GM12873 (cell line): Measurements from ENCODE around the gene JCAD.

ENCODE experiments used
- TF ChIP-seq, protein P1 (sequence below): IDR thresholded peaks from 2 replicates; pipeline ENCODE4 v1.5.1; 2012; ENCODE audit warnings: low read depth, mild to moderate bottlenecking, moderate library complexity, low read length, control low read depth; ENCODE audit not compliant: insufficient read depth; ENCODE audit errors: missing control alignments

JCAD gene

DNA sequence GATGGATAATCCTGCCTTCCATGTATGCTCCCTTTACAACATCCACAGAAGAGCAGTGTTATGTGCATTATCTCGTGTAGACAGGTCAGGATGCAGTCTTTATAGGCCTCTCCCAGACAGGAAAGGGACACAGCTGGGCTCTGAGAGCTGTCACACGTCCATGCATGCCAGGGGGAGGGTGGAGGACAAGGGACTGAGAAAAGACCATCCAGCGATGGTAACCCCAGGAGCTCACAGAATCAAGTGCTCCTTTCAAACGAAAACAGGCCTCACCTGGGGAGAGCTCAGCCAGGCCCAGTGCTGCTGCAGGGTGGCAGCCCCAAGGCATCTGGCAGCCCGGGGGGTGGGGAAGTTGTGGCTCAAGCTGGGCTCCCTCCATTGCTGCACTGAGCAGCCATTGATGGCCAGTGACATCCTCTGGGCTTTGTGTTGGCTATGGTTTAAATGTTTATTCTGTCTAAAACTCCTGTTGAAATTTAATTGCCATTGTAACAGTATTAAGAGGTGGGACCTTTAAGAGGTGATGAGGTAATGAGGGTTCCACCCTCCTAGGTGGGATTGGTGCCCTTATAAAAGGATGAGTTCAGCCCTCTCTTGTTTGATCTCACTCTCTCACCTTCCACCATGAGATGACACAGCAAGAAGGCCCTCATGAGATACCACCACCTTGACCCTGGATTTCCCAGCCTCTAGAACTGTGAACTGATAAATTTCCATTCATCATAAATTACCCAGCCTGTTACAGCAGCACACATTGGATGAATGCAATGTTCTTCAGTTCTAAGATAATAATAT, 15.7 kb downstream of the JCAD start:
- TF ChIP-seq, protein P1, sequence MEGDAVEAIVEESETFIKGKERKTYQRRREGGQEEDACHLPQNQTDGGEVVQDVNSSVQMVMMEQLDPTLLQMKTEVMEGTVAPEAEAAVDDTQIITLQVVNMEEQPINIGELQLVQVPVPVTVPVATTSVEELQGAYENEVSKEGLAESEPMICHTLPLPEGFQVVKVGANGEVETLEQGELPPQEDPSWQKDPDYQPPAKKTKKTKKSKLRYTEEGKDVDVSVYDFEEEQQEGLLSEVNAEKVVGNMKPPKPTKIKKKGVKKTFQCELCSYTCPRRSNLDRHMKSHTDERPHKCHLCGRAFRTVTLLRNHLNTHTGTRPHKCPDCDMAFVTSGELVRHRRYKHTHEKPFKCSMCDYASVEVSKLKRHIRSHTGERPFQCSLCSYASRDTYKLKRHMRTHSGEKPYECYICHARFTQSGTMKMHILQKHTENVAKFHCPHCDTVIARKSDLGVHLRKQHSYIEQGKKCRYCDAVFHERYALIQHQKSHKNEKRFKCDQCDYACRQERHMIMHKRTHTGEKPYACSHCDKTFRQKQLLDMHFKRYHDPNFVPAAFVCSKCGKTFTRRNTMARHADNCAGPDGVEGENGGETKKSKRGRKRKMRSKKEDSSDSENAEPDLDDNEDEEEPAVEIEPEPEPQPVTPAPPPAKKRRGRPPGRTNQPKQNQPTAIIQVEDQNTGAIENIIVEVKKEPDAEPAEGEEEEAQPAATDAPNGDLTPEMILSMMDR = no peak

DNA sequence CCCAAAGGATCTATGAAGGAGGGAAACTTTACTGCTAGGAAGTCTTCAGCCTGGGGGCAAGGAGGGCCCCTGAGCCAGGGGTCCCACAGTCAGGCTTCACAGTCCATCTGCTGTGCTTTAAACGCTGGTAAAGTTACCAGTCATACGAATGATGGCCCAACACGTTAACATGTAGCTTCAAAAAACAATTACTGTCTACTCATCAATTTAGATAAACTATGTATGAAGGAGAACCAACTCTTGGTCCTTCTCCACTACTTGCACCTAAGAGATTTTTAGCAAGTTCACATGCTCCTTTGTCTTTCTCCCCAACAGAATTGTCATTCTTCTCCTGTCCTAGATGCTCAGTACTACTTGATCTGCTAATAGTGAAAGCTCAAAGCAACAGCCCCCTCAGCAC, 16.6 kb downstream of the JCAD start:
- TF ChIP-seq, protein P1 = no peak

GRCh38 chr10:30041196-30042105, 17.9 kb downstream of the JCAD start:
- TF ChIP-seq, protein P1 = no peak

DNA sequence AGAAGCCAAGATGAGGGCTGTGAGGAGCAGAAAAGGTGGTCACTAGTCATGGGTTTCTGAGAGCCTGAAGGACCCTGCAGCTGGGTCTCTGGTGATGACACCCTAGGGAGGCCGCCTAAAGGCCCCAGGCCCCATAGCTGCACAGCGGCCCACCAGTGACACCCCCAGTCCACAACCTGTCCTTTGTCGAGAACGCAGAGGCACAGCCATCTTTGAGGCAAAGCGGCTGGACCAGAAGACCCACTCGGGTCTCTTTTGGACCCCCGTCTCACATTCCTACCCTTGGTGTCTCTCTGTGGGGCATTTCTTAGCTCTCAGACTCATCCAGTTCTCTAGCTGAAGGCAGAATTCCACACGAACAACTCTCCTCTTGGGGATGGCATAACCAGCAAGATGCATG, 18.8 kb downstream of the JCAD start:
- TF ChIP-seq, protein P1 = no peak

DNA sequence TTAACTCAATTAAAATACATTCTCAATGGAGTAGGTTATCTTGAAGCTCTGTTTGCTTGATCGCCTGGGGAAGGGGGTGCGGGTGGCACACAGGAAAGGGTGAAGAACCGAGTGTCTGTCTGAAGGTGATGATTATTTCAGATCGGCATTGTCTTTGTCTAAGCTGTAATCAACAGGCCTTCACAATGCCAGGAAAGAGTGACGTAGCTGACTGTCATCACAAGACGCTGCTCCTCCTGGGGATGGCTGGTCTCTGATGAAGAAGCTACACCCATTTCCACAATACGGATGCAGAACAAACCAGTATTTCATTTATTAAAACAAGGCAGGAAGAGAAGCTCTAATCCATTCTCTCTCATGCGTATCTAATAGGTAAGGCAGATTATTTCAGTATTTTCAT, 19.4 kb downstream of the JCAD start:
- TF ChIP-seq, protein P1 = no peak

GRCh38 chr10:30039567-30039966, 19.8 kb downstream of the JCAD start:
- TF ChIP-seq, protein P1 = no peak
